Stimulated activated CD4-positive, alpha-beta T cell treated with anti-CD3 and anti-CD28 coated beads, Interleukin-1b, Interleukin-23, amount 100 ng/mL, for 48 hours (primary cell): ENCODE data around the gene ATP11C.
"Not testable (repeated sequence)": the region's sequence is repeated elsewhere in the genome, so short reads cannot be mapped to it uniquely, and the experiment has no call there.

Experiments used
- DNase-seq: peaks from one replicate; pipeline ENCODE4 v3.0.0-alpha.2; 2020

Gene ATP11C

GRCh38 chrX:139924069-139924695 lies 8.7 kb downstream of the ATP11C start:
- DNase-seq = no peak

GRCh38 chrX:139921142-139921541 lies 11.7 kb downstream of the ATP11C start:
- DNase-seq = not testable (repeated sequence)

- DNase-seq = no peak
Measured at GRCh38 chrX:139920316-139920715, 12.5 kb downstream of the ATP11C start.

- DNase-seq = no peak
Measured at GRCh38 chrX:139914421-139914820, 18.4 kb downstream of the ATP11C start.

- DNase-seq = no peak
Measured at GRCh38 chrX:139909712-139910111, 23.1 kb downstream of the ATP11C start.

- DNase-seq = no peak
Measured at GRCh38 chrX:139907078-139907477, 25.8 kb downstream of the ATP11C start.

GRCh38 chrX:139905743-139906142 lies 27.1 kb downstream of the ATP11C start:
- DNase-seq = no peak

GRCh38 chrX:139905051-139905450 lies 27.8 kb downstream of the ATP11C start:
- DNase-seq = no peak

GRCh38 chrX:139903210-139903609 lies 29.6 kb downstream of the ATP11C start:
- DNase-seq = no peak

GRCh38 chrX:139902559-139902958 lies 30.3 kb downstream of the ATP11C start:
- no peak for DNase-seq

GRCh38 chrX:139898334-139898733 lies 34.5 kb downstream of the ATP11C start:
- no peak for DNase-seq

- DNase-seq = no peak
Measured at GRCh38 chrX:139892512-139892911, 40.3 kb downstream of the ATP11C start.

GRCh38 chrX:139890991-139891700 lies 41.7 kb downstream of the ATP11C start:
- DNase-seq = no peak

GRCh38 chrX:139889760-139890159 lies 43.1 kb downstream of the ATP11C start:
- DNase-seq = no peak

GRCh38 chrX:139883984-139884383 lies 48.9 kb downstream of the ATP11C start:
- DNase-seq = no peak

GRCh38 chrX:139882299-139882698 lies 50.6 kb downstream of the ATP11C start:
- no peak for DNase-seq

- no peak for DNase-seq
Measured at GRCh38 chrX:139881572-139881971, 51.3 kb downstream of the ATP11C start.

GRCh38 chrX:139881130-139881529 lies 51.7 kb downstream of the ATP11C start:
- DNase-seq = no peak

GRCh38 chrX:139877710-139878414 lies 55.0 kb downstream of the ATP11C start:
- DNase-seq = no peak

- no peak for DNase-seq
Measured at GRCh38 chrX:139875841-139876240, 57.0 kb downstream of the ATP11C start.

- no peak for DNase-seq
Measured at GRCh38 chrX:139869796-139870195, 63.1 kb downstream of the ATP11C start.

GRCh38 chrX:139864640-139865039 lies 68.2 kb downstream of the ATP11C start:
- DNase-seq = no peak

- DNase-seq = no peak
Measured at GRCh38 chrX:139862208-139862607, 70.6 kb downstream of the ATP11C start.

GRCh38 chrX:139856826-139857225 lies 76.0 kb downstream of the ATP11C start:
- DNase-seq = not testable (repeated sequence)
